K562 (cell line): ENCODE measurements around the gene SSH3. TPM values are rescaled to one million over a fixed set of nuclear protein-coding genes. Genes with fewer than 3 reads are reported as not detected.

Source experiments
- GTF2F1 ChIP-seq: IDR thresholded peaks from 2 replicates; pipeline ENCODE4 v1.6.1; 2011; ENCODE audit warnings: low read depth, low read length, improper control_type of control experiment
- NFYB ChIP-seq: IDR thresholded peaks from 2 replicates; pipeline ENCODE4 v1.6.1; 2011; ENCODE audit warnings: mild to moderate bottlenecking, moderate library complexity; ENCODE audit not compliant: insufficient read length; ENCODE audit errors: extremely low read depth
- NR3C1 ChIP-seq: sonication (generic); formaldehyde crosslinking; IDR thresholded peaks from 2 replicates; pipeline ENCODE4 v1.8.1; 2022; ENCODE audit warnings: missing genetic modification reagents
- PCBP1 ChIP-seq: fragments of 200-400 bp; formaldehyde crosslinking; IDR thresholded peaks from 2 replicates; pipeline ENCODE4 v1.6.1; 2018; ENCODE audit warnings: mild to moderate bottlenecking, low read depth, low read length; ENCODE audit not compliant: poor library complexity, severe bottlenecking
- PHB ChIP-seq: fragments of 250-450 bp; sonication (Bioruptor Pico); IDR thresholded peaks from 2 replicates; pipeline ENCODE4 v1.5.0; 2021
- POLR2G ChIP-seq: fragments of 200-400 bp; formaldehyde crosslinking; IDR thresholded peaks from 2 replicates; pipeline ENCODE4 v1.6.1; 2017; ENCODE audit warnings: low read depth, mild to moderate bottlenecking, antibody characterized with exemption, low read length, moderate library complexity
- SPI1 ChIP-seq: IDR thresholded peaks from 2 replicates; pipeline ENCODE4 v1.6.1; 2011; ENCODE audit warnings: low read depth, low read length, control low read depth, borderline replicate concordance
- SREBF1 ChIP-seq: fragments of 150-350 bp; IDR thresholded peaks from 2 replicates; pipeline ENCODE4 v1.6.1; 2014; ENCODE audit warnings: antibody characterized with exemption, low read depth, low read length, borderline replicate concordance
- ZNF41 ChIP-seq: fragments of 250-450 bp; sonication (Bioruptor Pico); conservative IDR thresholded peaks from 2 replicates; pipeline ENCODE4 v1.4.0; 2020; ENCODE audit warnings: mild to moderate bottlenecking
- polyA plus RNA-seq, 8 experiments: library from polyadenylated mRNA; depleted of rRNA in 4 of 8; stranded (reverse) in 5 of 8; unstranded in 3 of 8; fragments of >200 nt; fragmentation: Nextera tagmentation in 2 of 8; fragmentation: Illumina TruSeq in 1 of 8; extraction: Ambion mirVana in 2 of 8; extraction: Trizol in 1 of 8; gene quantifications; 2 replicates each; pipeline versions ENCODE4 v1.2.1 to v1.2.3, GENCODE V29; 2011 to 2014; ENCODE audit warnings: inconsistent platforms in 1 of 8, missing spikeins in 1 of 8
- total RNA-seq, 7 experiments: library from RNA; depleted of rRNA in 6 of 7; stranded (reverse); fragments of >200 nt in 6 of 7; fragmentation: Illumina TruSeq in 2 of 7; extraction: Trizol in 2 of 7; gene quantifications; 2 replicates each; pipeline versions ENCODE4 v1.2.1 to v1.2.3, GENCODE V29; 2011 to 2021; ENCODE audit warnings: low replicate concordance in 1 of 7
- TF ChIP-seq, protein P1 (sequence below): sonication (generic); formaldehyde crosslinking; IDR thresholded peaks from 2 replicates; pipeline ENCODE4 v1.8.1; 2023; ENCODE audit warnings: mild to moderate bottlenecking, missing genetic modification reagents, moderate library complexity

Gene SSH3
- total and polyA plus RNA-seq, 9 of the 15 experiments (the other 6 are each of a cell fraction or from before 2014, with no cell fraction given) = 0.07 to 1.0 (median 0.24) TPM; not detected in 3

DNA sequence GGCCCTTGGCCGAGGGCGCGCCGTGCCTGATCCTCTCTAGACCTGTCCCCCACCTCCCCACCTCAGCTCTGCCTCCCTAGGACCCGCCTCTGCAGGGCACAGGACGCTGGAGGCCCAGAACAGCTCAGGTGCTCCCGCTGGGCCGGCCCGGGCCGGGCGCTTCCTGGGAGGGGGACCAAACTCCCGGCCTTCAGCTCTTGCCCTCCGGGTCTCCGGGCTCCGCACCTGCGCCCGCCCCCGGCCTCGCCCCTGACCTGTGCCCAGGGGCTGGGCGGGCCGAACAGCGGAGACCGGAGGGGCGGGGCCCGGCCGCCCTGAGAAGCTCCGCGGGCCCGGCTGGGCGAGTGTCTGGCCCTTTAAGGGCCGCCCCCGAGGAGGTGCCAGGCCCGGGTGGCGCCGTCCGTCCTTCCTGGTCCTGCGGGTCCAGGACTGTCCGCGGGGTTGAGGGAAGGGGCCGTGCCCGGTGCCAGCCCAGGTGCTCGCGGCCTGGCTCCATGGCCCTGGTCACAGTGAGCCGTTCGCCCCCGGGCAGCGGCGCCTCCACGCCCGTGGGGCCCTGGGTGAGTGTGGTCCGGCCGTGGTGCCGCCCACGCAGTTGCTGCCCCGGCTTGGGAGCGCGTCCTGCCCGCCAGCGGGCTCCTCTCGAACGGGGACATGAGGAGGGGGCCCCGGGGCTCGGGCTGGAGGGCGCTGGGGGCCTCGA lies at the start of gene SSH3 (continued):
- TF ChIP-seq, protein P1, sequence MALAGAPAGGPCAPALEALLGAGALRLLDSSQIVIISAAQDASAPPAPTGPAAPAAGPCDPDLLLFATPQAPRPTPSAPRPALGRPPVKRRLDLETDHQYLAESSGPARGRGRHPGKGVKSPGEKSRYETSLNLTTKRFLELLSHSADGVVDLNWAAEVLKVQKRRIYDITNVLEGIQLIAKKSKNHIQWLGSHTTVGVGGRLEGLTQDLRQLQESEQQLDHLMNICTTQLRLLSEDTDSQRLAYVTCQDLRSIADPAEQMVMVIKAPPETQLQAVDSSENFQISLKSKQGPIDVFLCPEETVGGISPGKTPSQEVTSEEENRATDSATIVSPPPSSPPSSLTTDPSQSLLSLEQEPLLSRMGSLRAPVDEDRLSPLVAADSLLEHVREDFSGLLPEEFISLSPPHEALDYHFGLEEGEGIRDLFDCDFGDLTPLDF (CRISPR knock-in tag) = no peak
- TF ChIP-seq SPI1 (no peak), POLR2G (peak; percentile 49), NR3C1 (no peak), NFYB (no peak), PCBP1 (peak; percentile 39), ZNF41 (no peak), PHB (CRISPR knock-in tag) (no peak), GTF2F1 (no peak), SREBF1 (no peak)
